HUES64 (cell line): ENCODE results near the gene CD180.

ENCODE experiments used
- H3K27ac ChIP-seq: 2 replicates; pipeline ENCODE4 v1.7.0; 2013; ENCODE audit warnings: low read depth, low read length, inconsistent platforms
- H3K27me3 ChIP-seq: 2 replicates; pipeline ENCODE4 v1.6.1; 2013; ENCODE audit warnings: mild to moderate bottlenecking, low read length; ENCODE audit not compliant: insufficient read depth
- H3K36me3 ChIP-seq: 2 replicates; pipeline ENCODE4 v1.6.1; 2013; ENCODE audit warnings: mild to moderate bottlenecking, low read length; ENCODE audit not compliant: insufficient read depth
- H3K4me1 ChIP-seq: 2 replicates; pipeline ENCODE4 v1.6.1; 2013; ENCODE audit warnings: mild to moderate bottlenecking, low read length, moderate library complexity; ENCODE audit not compliant: insufficient read depth
- H3K4me3 ChIP-seq: 2 replicates; pipeline ENCODE4 v1.5.1; 2013; ENCODE audit warnings: mild to moderate bottlenecking, low read length, moderate library complexity
- H3K9ac ChIP-seq: 2 replicates; pipeline ENCODE4 v1.6.1; 2013; ENCODE audit warnings: mild to moderate bottlenecking, low read depth, low read length
- H3K9me3 ChIP-seq: 2 replicates; pipeline ENCODE4 v1.6.1; 2013; ENCODE audit warnings: low read depth, low read length; ENCODE audit not compliant: insufficient read depth
- WGBS: fragments of 150-250, 120-280 bp; methylation state at CpG from one replicate; pipeline ENCODE4 v1.1.7; 2013; ENCODE audit warnings: missing lambda C conversion rate; 5-methylcytosine and 5-hydroxymethylcytosine counted together

CD180 gene

DNA sequence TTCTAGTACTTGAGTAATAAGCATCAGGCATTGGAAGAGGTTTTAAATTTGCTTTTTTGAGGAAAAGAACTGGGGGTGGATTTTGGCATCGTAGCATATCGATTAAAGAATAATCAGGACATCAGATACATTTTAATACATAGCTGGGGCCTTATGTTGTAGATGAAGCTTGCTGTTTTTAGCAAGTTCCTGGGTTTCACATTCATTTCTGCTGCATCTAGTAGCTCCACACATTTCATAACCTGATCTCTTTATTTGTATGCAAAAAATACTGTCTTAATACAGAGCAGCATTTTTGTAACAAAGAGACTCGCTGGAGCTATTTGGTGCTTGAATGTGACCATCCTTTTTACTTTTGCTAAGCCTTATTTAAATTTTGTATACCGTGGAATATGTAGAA lies 28.5 kb downstream of the CD180 start:
- Histone ChIP-seq H3K9ac (no peak overlapping the region), H3K27ac (no peak overlapping the region), H3K4me3 (no peak overlapping the region), H3K4me1 (0 out of 2 replicates have a peak, but pooled peaks cover 6% of the 10 kb centered on the region), H3K9me3 (no peaks in the 10 kb centered on the region), H3K36me3 (no peaks in the 10 kb centered on the region), H3K27me3 (no peaks in the 10 kb centered on the region)
- WGBS: 88% methylated on average over 2 of the region's 4 CpGs

DNA sequence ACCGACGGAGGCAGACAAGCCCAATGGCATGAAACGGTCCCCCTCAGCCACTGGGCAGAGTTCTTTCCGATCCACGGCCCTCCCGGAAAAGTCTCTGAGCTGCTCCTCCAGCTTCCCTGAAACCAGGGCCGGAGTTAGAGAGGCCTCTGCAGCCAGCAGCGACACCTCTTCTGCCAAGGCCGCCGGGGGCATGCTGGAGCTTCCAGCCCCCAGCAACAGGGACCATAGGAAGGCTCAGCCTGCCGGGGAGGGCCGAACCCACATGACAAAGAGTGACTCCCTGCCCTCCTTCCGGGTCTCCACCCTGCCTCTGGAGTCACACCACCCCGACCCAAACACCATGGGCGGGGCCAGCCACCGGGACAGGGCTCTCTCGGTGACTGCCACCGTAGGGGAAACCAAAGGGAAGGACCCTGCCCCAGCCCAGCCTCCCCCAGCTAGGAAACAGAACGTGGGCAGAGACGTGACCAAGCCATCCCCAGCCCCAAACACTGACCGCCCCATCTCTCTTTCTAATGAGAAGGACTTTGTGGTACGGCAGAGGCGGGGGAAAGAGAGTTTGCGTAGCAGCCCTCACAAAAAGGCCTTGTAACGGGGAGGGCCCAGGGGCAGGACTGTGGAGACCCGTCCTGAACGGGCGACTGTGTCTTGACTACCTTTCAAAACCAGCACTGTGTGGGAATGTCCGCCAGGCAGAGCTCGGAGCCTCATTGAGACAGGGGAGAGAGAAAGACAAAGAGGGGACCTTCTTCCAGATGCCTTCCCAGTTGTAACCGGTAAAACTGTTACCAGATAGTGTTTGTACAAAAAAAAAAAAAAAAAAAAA lies 29.9 kb downstream of the CD180 start:
- H3K27ac ChIP-seq: 0 out of 2 replicates have a peak overlapping the region, but pooled peaks have one; percentile 38
- H3K36me3 ChIP-seq: no peaks in the 10 kb centered on the region
- H3K9me3 ChIP-seq: no peaks in the 10 kb centered on the region
- peaks cover 11% of the 10 kb centered on the region; the same call in 1 of the 2 replicates for H3K4me1 ChIP-seq
- H3K27me3 ChIP-seq: no peaks in the 10 kb centered on the region
- 74% methylated on average over 30 of the region's 31 CpGs for WGBS
- peak overlapping the region; percentile 39 for H3K9ac ChIP-seq
- H3K4me3 ChIP-seq: 0 out of 2 replicates have a peak overlapping the region, but pooled peaks have one; percentile 13

DNA sequence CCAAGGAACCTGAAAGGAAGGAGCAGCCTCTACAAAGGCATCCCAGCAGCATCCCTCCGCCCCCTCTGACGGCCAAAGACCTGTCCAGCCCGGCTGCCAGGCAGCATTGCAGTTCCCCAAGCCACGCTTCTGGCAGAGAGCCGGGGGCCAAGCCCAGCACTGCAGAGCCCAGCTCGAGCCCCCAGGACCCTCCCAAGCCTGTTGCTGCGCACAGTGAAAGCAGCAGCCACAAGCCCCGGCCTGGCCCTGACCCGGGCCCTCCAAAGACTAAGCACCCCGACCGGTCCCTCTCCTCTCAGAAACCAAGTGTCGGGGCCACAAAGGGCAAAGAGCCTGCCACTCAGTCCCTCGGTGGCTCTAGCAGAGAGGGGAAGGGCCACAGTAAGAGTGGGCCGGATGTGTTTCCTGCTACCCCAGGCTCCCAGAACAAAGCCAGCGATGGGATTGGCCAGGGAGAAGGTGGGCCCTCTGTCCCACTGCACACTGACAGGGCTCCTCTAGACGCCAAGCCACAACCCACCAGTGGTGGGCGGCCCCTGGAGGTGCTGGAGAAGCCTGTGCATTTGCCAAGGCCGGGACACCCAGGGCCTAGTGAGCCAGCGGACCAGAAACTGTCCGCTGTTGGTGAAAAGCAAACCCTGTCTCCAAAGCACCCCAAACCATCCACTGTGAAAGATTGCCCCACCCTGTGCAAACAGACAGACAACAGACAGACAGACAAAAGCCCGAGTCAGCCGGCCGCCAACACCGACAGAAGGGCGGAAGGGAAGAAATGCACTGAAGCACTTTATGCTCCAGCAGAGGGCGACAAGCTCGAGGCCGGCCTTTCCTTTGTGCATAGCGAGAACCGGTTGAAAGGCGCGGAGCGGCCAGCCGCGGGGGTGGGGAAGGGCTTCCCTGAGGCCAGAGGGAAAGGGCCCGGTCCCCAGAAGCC lies 30.8 kb downstream of the CD180 start:
- Histone ChIP-seq H3K27ac (0 out of 2 replicates have a peak overlapping the region, but pooled peaks have one; percentile 38), H3K36me3 (no peaks in the 10 kb centered on the region), H3K9me3 (no peaks in the 10 kb centered on the region), H3K4me3 (0 out of 2 replicates have a peak overlapping the region, but pooled peaks have one; percentile 13), H3K27me3 (no peaks in the 10 kb centered on the region), H3K4me1 (peaks cover 14% of the 10 kb centered on the region), H3K9ac (peak overlapping the region; percentile 39)
- 52% methylated on average over 36 of the region's 36 CpGs for WGBS

- Histone ChIP-seq H3K27ac (no peak overlapping the region), H3K4me3 (no peak overlapping the region), H3K36me3 (no peaks in the 10 kb centered on the region), H3K9ac (no peak overlapping the region), H3K27me3 (no peaks in the 10 kb centered on the region), H3K9me3 (no peaks in the 10 kb centered on the region), H3K4me1 (peaks cover 17% of the 10 kb centered on the region)
- WGBS: 97% methylated on average over 17 of the region's 17 CpGs
Measured at GRCh38 chr5:67164856-67165525, 31.6 kb downstream of the CD180 start.

GRCh38 chr5:67163863-67164595 lies 32.6 kb downstream of the CD180 start:
- Histone ChIP-seq H3K27me3 (no peaks in the 10 kb centered on the region), H3K4me1 (peaks cover 17% of the 10 kb centered on the region), H3K9me3 (no peaks in the 10 kb centered on the region), H3K27ac (no peak overlapping the region), H3K4me3 (no peak overlapping the region), H3K36me3 (no peaks in the 10 kb centered on the region), H3K9ac (no peak overlapping the region)
- WGBS: 93% methylated on average over 33 of the region's 33 CpGs

GRCh38 chr5:67163231-67163756 lies 33.3 kb downstream of the CD180 start:
- H3K4me1 ChIP-seq: peaks cover 17% of the 10 kb centered on the region
- H3K27ac ChIP-seq: no peak overlapping the region
- no peaks in the 10 kb centered on the region for H3K27me3 ChIP-seq
- H3K9ac ChIP-seq: no peak overlapping the region
- no peaks in the 10 kb centered on the region for H3K36me3 ChIP-seq
- H3K9me3 ChIP-seq: no peaks in the 10 kb centered on the region
- WGBS: 96% methylated on average over 44 of the region's 44 CpGs
- no peak overlapping the region for H3K4me3 ChIP-seq

DNA sequence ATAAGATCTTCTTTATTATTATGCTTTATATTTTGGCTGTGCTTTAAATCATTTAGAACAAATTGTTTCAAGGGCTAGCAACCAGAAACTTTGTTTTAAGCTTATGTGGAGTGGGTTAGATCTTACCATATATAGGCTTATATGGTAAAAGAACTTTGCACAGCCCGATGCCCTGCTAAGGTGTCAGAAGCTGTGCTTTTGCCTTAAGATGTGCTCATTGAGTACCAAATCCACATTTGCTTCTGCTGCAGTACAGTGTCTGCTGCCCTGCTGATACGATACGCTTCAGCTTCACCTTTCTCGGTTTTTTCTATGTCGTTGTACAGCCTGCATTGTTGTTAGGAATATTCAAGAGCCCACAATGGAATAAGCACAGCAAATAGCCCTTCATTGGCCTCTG lies 34.8 kb downstream of the CD180 start:
- Histone ChIP-seq H3K9ac (no peak overlapping the region), H3K36me3 (no peaks in the 10 kb centered on the region), H3K27me3 (no peaks in the 10 kb centered on the region), H3K27ac (no peak overlapping the region), H3K4me3 (no peak overlapping the region), H3K4me1 (peaks cover 17% of the 10 kb centered on the region), H3K9me3 (no peaks in the 10 kb centered on the region)
- WGBS: 90% methylated on average over 5 of the region's 5 CpGs

GRCh38 chr5:67160985-67161384 lies 35.6 kb downstream of the CD180 start:
- Histone ChIP-seq H3K4me3 (no peak overlapping the region), H3K4me1 (peaks cover 12% of the 10 kb centered on the region), H3K9ac (no peak overlapping the region), H3K36me3 (no peaks in the 10 kb centered on the region), H3K27ac (no peak overlapping the region), H3K9me3 (no peaks in the 10 kb centered on the region), H3K27me3 (no peaks in the 10 kb centered on the region)
- WGBS: 93% methylated on average over 3 of the region's 3 CpGs

GRCh38 chr5:67160272-67160671 lies 36.3 kb downstream of the CD180 start:
- no peak overlapping the region for H3K27ac ChIP-seq
- H3K4me3 ChIP-seq: no peak overlapping the region
- no peaks in the 10 kb centered on the region for H3K27me3 ChIP-seq
- no peaks in the 10 kb centered on the region for H3K9me3 ChIP-seq
- H3K9ac ChIP-seq: no peak overlapping the region
- H3K4me1 ChIP-seq: peaks cover 12% of the 10 kb centered on the region
- WGBS: 84% methylated on average over 3 of the region's 3 CpGs
- H3K36me3 ChIP-seq: no peaks in the 10 kb centered on the region

DNA sequence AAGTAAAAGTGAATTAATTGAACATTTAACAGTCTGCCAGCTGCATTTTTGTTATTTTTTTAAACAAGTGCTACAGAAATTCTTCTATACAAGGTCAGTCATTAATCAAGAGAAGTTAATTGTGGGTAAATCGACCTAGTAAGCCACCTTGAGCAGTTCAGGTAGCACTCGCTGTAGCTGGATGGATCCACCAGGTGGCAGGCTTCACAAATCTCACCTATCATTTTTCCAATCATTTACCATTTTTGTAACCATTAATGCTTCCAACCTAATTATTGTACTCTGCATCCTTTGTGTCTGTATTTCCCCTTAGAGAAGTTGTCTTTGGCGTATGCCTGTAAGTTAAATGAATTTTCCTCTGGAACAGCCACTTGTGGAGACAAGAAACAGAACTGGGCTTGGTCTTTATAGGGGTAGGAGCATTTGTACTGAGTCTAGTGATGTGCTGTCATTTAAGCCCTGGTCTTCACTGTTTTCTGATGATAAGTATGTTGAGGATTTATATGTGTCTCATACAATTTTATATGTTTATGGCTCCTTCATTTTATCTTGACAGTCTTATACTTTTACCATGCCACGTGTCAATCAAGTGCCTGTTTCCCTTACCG lies 39.5 kb downstream of the CD180 start:
- H3K4me3 ChIP-seq: no peak overlapping the region
- H3K9ac ChIP-seq: no peak overlapping the region
- peaks cover 10% of the 10 kb centered on the region for H3K4me1 ChIP-seq
- H3K36me3 ChIP-seq: no peaks in the 10 kb centered on the region
- H3K27ac ChIP-seq: no peak overlapping the region
- no peaks in the 10 kb centered on the region for H3K27me3 ChIP-seq
- 70% methylated on average over 5 of the region's 5 CpGs for WGBS
- no peaks in the 10 kb centered on the region for H3K9me3 ChIP-seq
